Mammary epithelial cell (primary cell): ENCODE results near the gene RIC1.

ENCODE experiments used
- EZH2 ChIP-seq: IDR thresholded peaks from 2 replicates; pipeline ENCODE4 v1.6.1; 2012; ENCODE audit warnings: low read length, inconsistent platforms, borderline replicate concordance
- TF ChIP-seq, protein P1 (sequence below), 2 donors: IDR thresholded peaks in 1 of 2; conservative IDR thresholded peaks in 1 of 2; 2 replicates each; pipeline ENCODE4 v1.5.1; 2011 to 2012; ENCODE audit warnings: inconsistent platforms in 2 of 2, low read length in 2 of 2, mild to moderate bottlenecking in 2 of 2, control low read depth in 1 of 2, low read depth in 1 of 2; ENCODE audit not compliant: insufficient read depth in 1 of 2; ENCODE audit errors: extremely low read depth in 1 of 2

DNA sequence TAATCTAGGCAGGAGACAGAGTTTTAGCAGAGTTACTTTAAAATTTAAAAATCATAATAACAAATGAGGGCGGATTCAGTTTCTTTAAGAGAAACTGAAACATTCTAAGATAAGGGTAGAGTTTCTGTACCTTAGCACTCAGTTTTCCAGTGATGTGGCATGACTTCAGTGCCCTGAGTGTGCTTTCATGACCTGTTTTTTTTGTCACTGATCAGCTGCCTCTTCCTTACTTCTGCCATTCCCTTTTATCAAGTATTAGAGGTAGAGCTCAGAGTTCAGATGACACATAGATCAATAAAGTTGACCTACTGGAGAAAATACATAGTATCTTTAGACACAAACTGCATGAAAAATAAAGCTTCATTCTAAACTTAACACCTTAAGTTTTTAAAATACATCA, 121.7 kb downstream of the RIC1 start:
- TF ChIP-seq, protein P1, sequence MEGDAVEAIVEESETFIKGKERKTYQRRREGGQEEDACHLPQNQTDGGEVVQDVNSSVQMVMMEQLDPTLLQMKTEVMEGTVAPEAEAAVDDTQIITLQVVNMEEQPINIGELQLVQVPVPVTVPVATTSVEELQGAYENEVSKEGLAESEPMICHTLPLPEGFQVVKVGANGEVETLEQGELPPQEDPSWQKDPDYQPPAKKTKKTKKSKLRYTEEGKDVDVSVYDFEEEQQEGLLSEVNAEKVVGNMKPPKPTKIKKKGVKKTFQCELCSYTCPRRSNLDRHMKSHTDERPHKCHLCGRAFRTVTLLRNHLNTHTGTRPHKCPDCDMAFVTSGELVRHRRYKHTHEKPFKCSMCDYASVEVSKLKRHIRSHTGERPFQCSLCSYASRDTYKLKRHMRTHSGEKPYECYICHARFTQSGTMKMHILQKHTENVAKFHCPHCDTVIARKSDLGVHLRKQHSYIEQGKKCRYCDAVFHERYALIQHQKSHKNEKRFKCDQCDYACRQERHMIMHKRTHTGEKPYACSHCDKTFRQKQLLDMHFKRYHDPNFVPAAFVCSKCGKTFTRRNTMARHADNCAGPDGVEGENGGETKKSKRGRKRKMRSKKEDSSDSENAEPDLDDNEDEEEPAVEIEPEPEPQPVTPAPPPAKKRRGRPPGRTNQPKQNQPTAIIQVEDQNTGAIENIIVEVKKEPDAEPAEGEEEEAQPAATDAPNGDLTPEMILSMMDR (conservative IDR thresholded peaks at IDR 0.05 in 1 of 2, IDR thresholded peaks at IDR 0.05 in 1 of 2; ENCODE audit: extremely low read depth in 1 of 2, insufficient read depth in 1 of 2, low read depth in 1 of 2, low read length in 2 of 2) = no peak
- no peak for TF ChIP-seq EZH2
